Measurements from ENCODE around the gene KPNB1.

The KPNB1 gene

DNA sequence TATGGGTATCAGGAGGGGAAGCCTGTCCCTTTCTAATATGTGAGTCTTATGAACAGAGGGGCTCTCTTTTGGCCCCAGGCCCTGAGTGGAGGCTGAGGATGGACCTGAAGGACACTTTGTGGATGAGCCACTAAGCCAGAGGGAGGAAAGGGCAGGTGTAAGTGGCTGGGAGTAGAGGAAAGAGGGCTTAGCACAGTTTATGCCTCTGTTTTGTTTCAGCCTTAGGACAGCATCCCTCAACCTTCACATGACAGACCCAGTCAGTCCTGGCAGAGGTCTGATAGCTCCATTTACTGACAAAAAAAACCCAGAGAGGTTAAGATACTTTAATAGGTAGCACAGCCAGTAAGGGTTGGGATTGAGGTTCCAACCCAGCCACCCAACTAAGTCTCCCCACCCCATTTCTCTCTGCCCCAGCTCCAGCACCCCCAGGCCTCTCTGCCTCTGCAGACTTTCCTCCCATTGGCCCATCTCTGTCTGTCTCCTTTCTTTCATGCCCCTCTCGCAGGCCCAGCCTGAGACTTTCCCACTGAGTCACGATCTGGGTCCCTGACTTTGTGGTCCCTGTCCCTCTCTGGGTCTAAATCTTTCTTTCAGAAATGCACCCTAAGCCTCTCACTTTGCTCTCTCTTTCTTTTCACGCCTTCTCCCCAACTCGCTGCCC, 78.6 kb downstream of the KPNB1 start:
- DNase-seq (ENCODE audit: low spot score) = no peak

DNA sequence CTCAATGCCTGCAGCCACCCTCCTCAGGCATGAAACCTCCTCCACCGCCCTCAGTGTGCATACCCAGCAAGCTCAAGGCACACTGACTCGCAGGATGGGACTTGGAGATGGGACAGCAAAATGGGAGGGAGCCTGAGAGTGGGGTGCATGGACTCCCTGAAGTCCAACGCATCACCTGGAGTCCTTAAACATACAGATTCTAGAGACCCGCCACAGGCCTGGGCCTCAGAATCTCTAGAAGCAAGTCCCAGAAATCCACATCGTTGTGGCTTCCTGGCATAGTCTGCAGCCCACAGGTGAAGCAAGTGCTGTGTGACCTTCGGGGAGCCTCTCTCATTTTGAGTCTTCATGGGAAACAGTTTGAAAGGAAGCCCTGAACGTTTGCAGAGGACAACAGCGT, 79.8 kb downstream of the KPNB1 start:
- DNase-seq (ENCODE audit: low spot score) = no peak

DNA sequence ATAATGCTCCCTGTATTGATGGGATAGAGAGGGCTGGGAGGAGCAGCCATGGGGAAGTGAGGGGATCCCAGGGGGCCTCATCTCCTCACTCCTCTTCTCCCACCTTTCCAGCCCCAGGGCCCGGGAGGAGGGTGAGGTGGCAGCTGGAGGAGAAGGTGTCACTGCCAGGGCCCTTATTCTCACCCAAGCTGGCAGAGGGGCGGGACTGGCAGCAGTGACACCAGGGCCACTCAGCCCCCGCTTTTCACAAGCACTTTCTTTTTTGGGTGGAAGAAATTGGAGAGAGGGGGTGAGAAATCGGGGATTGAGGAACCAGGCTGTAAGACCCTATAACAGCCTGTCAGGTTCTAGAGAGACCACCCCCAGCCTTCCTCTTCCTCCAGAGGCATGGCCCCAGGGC, 81.0 kb downstream of the KPNB1 start:
- DNase-seq (ENCODE audit: low spot score) = no peak

DNA sequence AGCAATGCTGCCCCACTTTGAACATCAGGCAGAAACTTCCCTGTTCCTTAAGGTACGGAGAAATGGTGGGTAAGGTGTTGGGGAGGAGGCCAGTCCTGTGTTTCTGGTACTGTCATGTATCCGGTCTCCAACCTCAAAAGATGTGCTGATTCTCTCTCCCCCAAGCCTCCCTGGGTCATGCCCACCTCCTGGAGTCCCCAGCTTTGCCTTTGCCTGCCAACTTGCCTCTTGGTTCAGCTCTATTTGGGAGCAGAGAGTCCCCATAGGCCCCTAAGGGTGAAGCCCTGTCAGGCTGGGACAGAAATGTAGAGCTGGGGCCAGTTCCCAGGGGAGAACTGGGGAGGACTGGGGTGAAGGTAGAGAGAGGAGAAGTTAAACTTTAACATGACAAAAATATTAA, 81.7 kb downstream of the KPNB1 start:
- DNase-seq (ENCODE audit: low spot score) = no peak

DNA sequence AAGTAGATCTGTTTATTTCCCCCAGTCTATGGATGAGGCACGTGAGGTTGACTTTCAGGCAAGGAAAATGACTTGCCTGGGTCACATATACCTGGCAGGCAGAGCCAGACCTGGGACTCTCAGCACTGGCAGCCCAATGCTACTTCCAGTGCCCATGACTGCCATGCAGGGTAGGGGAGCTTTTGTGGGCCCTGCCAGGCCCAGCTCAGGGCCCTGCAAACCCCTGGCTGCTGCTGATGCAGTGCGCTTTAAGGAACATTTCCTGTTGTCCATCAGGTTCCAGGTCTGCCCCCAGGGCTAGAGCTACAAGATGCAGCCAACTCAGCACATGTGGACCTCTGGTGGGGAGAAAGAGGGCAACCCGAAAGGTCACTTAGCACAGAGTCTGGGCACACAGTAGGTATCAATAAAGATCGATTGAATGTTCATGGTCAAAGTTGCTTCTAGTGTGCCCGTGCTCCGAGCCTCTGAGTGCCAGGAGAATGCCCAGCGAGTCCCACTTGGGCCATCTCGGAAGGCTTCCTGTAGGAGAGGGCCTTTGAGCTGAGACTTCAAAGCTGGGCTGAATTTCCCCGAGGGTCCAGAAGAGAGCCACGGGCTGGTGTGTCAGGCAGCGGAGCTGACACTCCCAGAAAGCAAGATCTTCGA, 82.8 kb downstream of the KPNB1 start:
- DNase-seq (ENCODE audit: low spot score) = no peak

DNA sequence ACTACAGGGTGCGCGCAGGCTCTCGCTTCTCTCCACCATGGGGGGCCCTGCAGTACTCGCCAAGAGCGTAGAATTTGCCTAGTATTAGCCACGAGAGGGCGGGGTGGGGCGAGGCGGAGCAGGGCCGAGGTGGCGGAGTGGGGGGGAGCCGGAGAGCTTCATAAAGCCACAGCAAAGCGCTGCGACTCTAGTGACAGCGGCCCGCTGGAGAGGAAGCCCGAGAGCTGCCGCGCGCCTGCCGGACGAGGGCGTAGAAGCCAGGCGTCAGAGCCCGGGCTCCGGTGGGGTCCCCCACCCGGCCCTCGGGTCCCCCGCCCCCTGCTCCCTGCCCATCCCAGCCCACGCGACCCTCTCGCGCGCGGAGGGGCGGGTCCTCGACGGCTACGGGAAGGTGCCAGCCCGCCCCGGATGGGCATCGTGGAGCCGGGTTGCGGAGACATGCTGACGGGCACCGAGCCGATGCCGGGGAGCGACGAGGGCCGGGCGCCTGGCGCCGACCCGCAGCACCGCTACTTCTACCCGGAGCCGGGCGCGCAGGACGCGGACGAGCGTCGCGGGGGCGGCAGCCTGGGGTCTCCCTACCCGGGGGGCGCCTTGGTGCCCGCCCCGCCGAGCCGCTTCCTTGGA, 83.4 kb downstream of the KPNB1 start, which contains the start of gene TBX21:
Gene TBX21, plus strand, starts transcription at position 190 of the 627 bp plus-strand sequence. Its CDS starts 219 bp downstream, at position 409.
- no peak for DNase-seq (ENCODE audit: low spot score)

DNA sequence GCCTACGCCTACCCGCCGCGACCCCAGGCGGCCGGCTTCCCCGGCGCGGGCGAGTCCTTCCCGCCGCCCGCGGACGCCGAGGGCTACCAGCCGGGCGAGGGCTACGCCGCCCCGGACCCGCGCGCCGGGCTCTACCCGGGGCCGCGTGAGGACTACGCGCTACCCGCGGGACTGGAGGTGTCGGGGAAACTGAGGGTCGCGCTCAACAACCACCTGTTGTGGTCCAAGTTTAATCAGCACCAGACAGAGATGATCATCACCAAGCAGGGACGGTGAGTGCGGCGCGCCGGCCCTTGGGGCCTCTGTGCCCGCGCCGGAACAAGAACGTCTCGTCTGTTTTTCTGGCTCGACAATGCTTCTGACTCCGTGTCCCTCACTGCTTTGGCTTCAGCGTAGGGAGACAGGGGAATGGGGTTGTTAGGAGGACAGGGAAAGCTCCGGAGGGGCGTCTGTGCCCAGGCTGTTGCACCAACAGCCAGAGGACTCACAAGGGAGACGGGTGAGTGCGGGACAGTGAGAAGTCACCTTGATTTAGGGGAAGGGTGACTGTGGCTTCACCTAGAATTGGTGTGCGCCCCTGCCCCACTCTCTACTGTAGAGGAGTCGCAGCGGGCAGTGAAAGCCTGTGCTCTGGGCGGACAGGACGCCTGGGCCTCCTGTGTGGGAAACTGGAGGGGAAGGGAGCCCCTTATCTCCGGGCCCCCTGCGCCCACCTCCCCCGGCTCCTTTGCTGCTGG, 84.1 kb downstream of the KPNB1 start:
- DNase-seq (ENCODE audit: low spot score) = no peak

DNA sequence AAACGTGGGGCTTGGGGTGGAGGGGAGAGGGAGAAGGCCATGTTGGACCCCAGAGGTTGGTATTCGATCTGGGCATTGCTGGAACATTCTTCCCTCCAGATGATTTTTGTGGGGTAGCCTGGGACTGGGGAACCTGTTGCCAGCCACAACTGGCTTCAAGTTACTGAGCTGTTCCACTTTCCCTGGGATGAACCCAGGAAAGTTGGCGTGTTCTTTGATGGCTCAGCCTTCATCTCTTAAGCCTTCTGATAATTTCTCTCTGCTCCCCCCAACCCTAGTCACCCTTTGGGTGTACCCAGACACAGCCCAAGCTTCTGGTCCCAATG, 85.4 kb downstream of the KPNB1 start:
- DNase-seq (ENCODE audit: low spot score) = no peak
